Medulla oblongata (tissue), 1 donor: ENCODE results near the gene EPN1.
A peak's percentile ranks its signal among the peaks of the same experiment; 100 is the strongest.

Experiments used
- DNase-seq: peaks from one replicate; pipeline ENCODE4 v3.0.0-alpha.2; 2015; ENCODE audit errors: extremely low spot score

The EPN1 gene

GRCh38 chr19:55660991-55661390 lies 14.0 kb upstream of the EPN1 start:
- no peak for DNase-seq

GRCh38 chr19:55661826-55662225 lies 13.2 kb upstream of the EPN1 start:
- no peak for DNase-seq

- no peak for DNase-seq
Observed at GRCh38 chr19:55663846-55664536, 11.0 kb upstream of the EPN1 start.

GRCh38 chr19:55666343-55667005 lies 8.6 kb upstream of the EPN1 start:
- DNase-seq = no peak

- no peak for DNase-seq
Observed at GRCh38 chr19:55667006-55667381, 8.0 kb upstream of the EPN1 start.

GRCh38 chr19:55667511-55667910 lies 7.5 kb upstream of the EPN1 start:
- no peak for DNase-seq

GRCh38 chr19:55667958-55668357 lies 7.1 kb upstream of the EPN1 start:
- DNase-seq = no peak

- no peak for DNase-seq
Observed at GRCh38 chr19:55668603-55669348, 6.2 kb upstream of the EPN1 start.

- DNase-seq = no peak
Observed at GRCh38 chr19:55669418-55670279, 5.4 kb upstream of the EPN1 start.

GRCh38 chr19:55670280-55671053 lies 4.6 kb upstream of the EPN1 start:
- DNase-seq = no peak

- no peak for DNase-seq
Observed at GRCh38 chr19:55671054-55671378, 4.0 kb upstream of the EPN1 start.

GRCh38 chr19:55672418-55672817 lies 2.6 kb upstream of the EPN1 start:
- no peak for DNase-seq

GRCh38 chr19:55673465-55673864 lies 1.6 kb upstream of the EPN1 start:
- DNase-seq = no peak

GRCh38 chr19:55673889-55674288 lies 1.1 kb upstream of the EPN1 start:
- DNase-seq = no peak

- no peak for DNase-seq
Observed at GRCh38 chr19:55674459-55674840, 576 bp upstream of the EPN1 start.

- no peak for DNase-seq
Observed at GRCh38 chr19:55675661-55676354, 782 bp downstream of the EPN1 start.

GRCh38 chr19:55676383-55676782 lies 1.4 kb downstream of the EPN1 start:
- DNase-seq = no peak

GRCh38 chr19:55676889-55677505 lies 2.0 kb downstream of the EPN1 start:
- no peak for DNase-seq

- no peak for DNase-seq
Observed at GRCh38 chr19:55677572-55678028, 2.6 kb downstream of the EPN1 start.

GRCh38 chr19:55678121-55678671 lies 3.2 kb downstream of the EPN1 start:
- DNase-seq = peak; percentile 68
